ENCODE data around the gene TSNAX.

TSNAX gene

GRCh38 chr1:231613419-231614349 lies 85.2 kb downstream of the TSNAX start:
- Histone ChIP-seq H3K79me2 (ENCODE audit: control insufficient read depth, insufficient read depth, low read length, unreplicated experiment) (no peaks in the 10 kb centered on the region), H3K27ac (ENCODE audit: low read depth, low read length) (no peak overlapping the region), H3K36me3 (ENCODE audit: insufficient read depth, low read length) (no peaks in the 10 kb centered on the region), H2AFZ (ENCODE audit: low read length, unreplicated experiment) (no peak overlapping the region), H3K27me3 (ENCODE audit: insufficient read depth, low read length) (peaks cover 65% of the 10 kb centered on the region), H3K4me3 (ENCODE audit: low read depth, low read length) (no peak overlapping the region), H3K4me1 (ENCODE audit: control insufficient read depth, insufficient read depth, low read length, unreplicated experiment) (no peaks in the 10 kb centered on the region)

Measured in ACC112 (cell line).